ENCODE measurements around the gene SLC35G3. TPM values are rescaled to one million over a fixed set of nuclear protein-coding genes. Genes with fewer than 3 reads are reported as not detected.

The SLC35G3 gene
- total RNA-seq, 1 donor from 2014 or later: not detected

- no peak for DNase-seq
- H3K9me3 ChIP-seq (replicated peaks): no peaks in the 10 kb centered on the region
- H3K4me1 ChIP-seq: no peaks in the 10 kb centered on the region
- H3K36me3 ChIP-seq: no peaks in the 10 kb centered on the region
- TF ChIP-seq CTCF (IDR thresholded peaks at IDR 0.05; ENCODE audit: borderline replicate concordance): no peak
- no peak overlapping the region for H3K27ac ChIP-seq (replicated peaks)
- intact Hi-C loops (cut with micrococcal nuclease): no loop called here
- H3K4me3 ChIP-seq: no peak overlapping the region
- H3K27me3 ChIP-seq (ENCODE audit: low read depth): no peaks in the 10 kb centered on the region
Observed at GRCh38 chr17:35229638-35230037, 35.4 kb upstream of the SLC35G3 start.

GRCh38 chr17:35227546-35227945, 33.4 kb upstream of the SLC35G3 start:
- Histone ChIP-seq H3K4me1 (no peaks in the 10 kb centered on the region), H3K9me3 (replicated peaks) (peaks cover 4% of the 10 kb centered on the region), H3K27ac (replicated peaks) (no peak overlapping the region), H3K36me3 (no peaks in the 10 kb centered on the region), H3K27me3 (ENCODE audit: low read depth) (peaks cover 4% of the 10 kb centered on the region), H3K4me3 (no peak overlapping the region)
- intact Hi-C loops (cut with micrococcal nuclease): no loop called here
- DNase-seq: no peak
- no peak for TF ChIP-seq CTCF (IDR thresholded peaks at IDR 0.05; ENCODE audit: borderline replicate concordance)

- intact Hi-C loops (cut with micrococcal nuclease): no loop called here
- Histone ChIP-seq H3K4me1 (peaks cover 6% of the 10 kb centered on the region), H3K27ac (replicated peaks) (no peak overlapping the region), H3K9me3 (replicated peaks) (peaks cover 11% of the 10 kb centered on the region), H3K27me3 (ENCODE audit: low read depth) (peaks cover 4% of the 10 kb centered on the region), H3K36me3 (no peaks in the 10 kb centered on the region), H3K4me3 (no peak overlapping the region)
- no peak for DNase-seq
- TF ChIP-seq CTCF (IDR thresholded peaks at IDR 0.05; ENCODE audit: borderline replicate concordance): no peak
Observed at GRCh38 chr17:35224436-35224835, 30.2 kb upstream of the SLC35G3 start.

- H3K9me3 ChIP-seq (replicated peaks): peaks cover 11% of the 10 kb centered on the region
- no peak overlapping the region for H3K4me3 ChIP-seq
- intact Hi-C loops (cut with micrococcal nuclease): no loop called here
- H3K4me1 ChIP-seq: peaks cover 8% of the 10 kb centered on the region
- peaks cover 4% of the 10 kb centered on the region for H3K27me3 ChIP-seq (ENCODE audit: low read depth)
- DNase-seq: no peak
- no peak for TF ChIP-seq CTCF (IDR thresholded peaks at IDR 0.05; ENCODE audit: borderline replicate concordance)
- H3K27ac ChIP-seq (replicated peaks): no peak overlapping the region
- H3K36me3 ChIP-seq: no peaks in the 10 kb centered on the region
Observed at GRCh38 chr17:35222452-35222851, 28.3 kb upstream of the SLC35G3 start.

- Histone ChIP-seq H3K4me3 (no peak overlapping the region), H3K9me3 (replicated peaks) (peaks cover 11% of the 10 kb centered on the region), H3K27ac (replicated peaks) (peak overlapping the region; percentile 76), H3K4me1 (peaks cover 20% of the 10 kb centered on the region), H3K27me3 (ENCODE audit: low read depth) (peaks cover 4% of the 10 kb centered on the region), H3K36me3 (no peaks in the 10 kb centered on the region)
- intact Hi-C loops (cut with micrococcal nuclease): no loop called here
- TF ChIP-seq CTCF (IDR thresholded peaks at IDR 0.05; ENCODE audit: borderline replicate concordance): no peak
- DNase-seq: no peak
Observed at GRCh38 chr17:35218915-35219314, 24.7 kb upstream of the SLC35G3 start.

- no peak for DNase-seq
- Histone ChIP-seq H3K36me3 (no peaks in the 10 kb centered on the region), H3K9me3 (replicated peaks) (peaks cover 2% of the 10 kb centered on the region), H3K27me3 (ENCODE audit: low read depth) (no peaks in the 10 kb centered on the region), H3K4me3 (no peak overlapping the region), H3K27ac (replicated peaks) (no peak overlapping the region), H3K4me1 (peaks cover 33% of the 10 kb centered on the region)
- TF ChIP-seq CTCF (IDR thresholded peaks at IDR 0.05; ENCODE audit: borderline replicate concordance): no peak
- intact Hi-C loops (cut with micrococcal nuclease): no loop called here
Observed at GRCh38 chr17:35217107-35217506, 22.9 kb upstream of the SLC35G3 start.

All from left ventricle myocardium inferior (tissue), 1 donor.